H9 (cell line): ENCODE data around the gene SPINT2. TPM values are rescaled to one million over a fixed set of nuclear protein-coding genes. Genes with fewer than 3 reads are reported as not detected.
A peak's percentile ranks its signal among the peaks of the same experiment; 100 is the strongest.

Experiments
- DNase-seq: peaks from one replicate; pipeline ENCODE4 v3.0.0-alpha.2; 2017
- H2AFZ ChIP-seq: one replicate; pipeline ENCODE4 v1.6.1; 2013; ENCODE audit warnings: mild to moderate bottlenecking, low read length, control low read depth, moderate library complexity
- H2AK5ac ChIP-seq: 2 replicates; pipeline ENCODE4 v1.6.1; 2013; ENCODE audit warnings: low read length, control low read depth, mixed read lengths; ENCODE audit not compliant: insufficient read length
- H2BK120ac ChIP-seq: one replicate; pipeline ENCODE4 v1.6.1; 2013; ENCODE audit warnings: low read depth, mild to moderate bottlenecking, low read length, control low read depth, inconsistent platforms; ENCODE audit not compliant: poor library complexity, severe bottlenecking
- H2BK12ac ChIP-seq: 2 replicates; pipeline ENCODE4 v1.6.1; 2013; ENCODE audit warnings: low read length, control low read depth, mixed read lengths, low read depth; ENCODE audit not compliant: insufficient read length
- H2BK15ac ChIP-seq: 2 replicates; pipeline ENCODE4 v1.6.1; 2013; ENCODE audit warnings: low read depth, low read length, control low read depth
- H2BK20ac ChIP-seq: one replicate; pipeline ENCODE4 v1.6.1; 2013; ENCODE audit warnings: low read depth, mild to moderate bottlenecking, low read length, control low read depth, inconsistent platforms; ENCODE audit not compliant: poor library complexity, severe bottlenecking
- H2BK5ac ChIP-seq: 2 replicates; pipeline ENCODE4 v1.6.1; 2013; ENCODE audit warnings: low read length, control low read depth, mixed read lengths; ENCODE audit not compliant: insufficient read length
- H3K14ac ChIP-seq: 2 replicates; pipeline ENCODE4 v1.6.1; 2013; ENCODE audit warnings: low read length, control low read depth; ENCODE audit not compliant: insufficient read depth
- H3K18ac ChIP-seq: 2 replicates; pipeline ENCODE4 v1.6.1; 2013; ENCODE audit warnings: low read depth, mild to moderate bottlenecking, mixed read lengths, low read length, control low read depth; ENCODE audit not compliant: insufficient read length
- H3K23ac ChIP-seq: 2 replicates; pipeline ENCODE4 v1.6.1; 2013; ENCODE audit warnings: low read length, control low read depth, mixed read lengths, low read depth; ENCODE audit not compliant: insufficient read length
- H3K23me2 ChIP-seq: 2 replicates; pipeline ENCODE4 v1.6.1; 2013; ENCODE audit warnings: low read depth, mild to moderate bottlenecking, mixed read lengths, low read length, control low read depth; ENCODE audit not compliant: insufficient read length, poor library complexity, severe bottlenecking
- H3K27ac ChIP-seq: 2 replicates; pipeline ENCODE4 v1.5.1; 2013; ENCODE audit warnings: low read length, control low read depth, mixed read lengths, low read depth; ENCODE audit not compliant: insufficient read length
- H3K27me3 ChIP-seq: 2 replicates; pipeline ENCODE4 v1.6.1; 2013; ENCODE audit warnings: low read length, control low read depth, inconsistent platforms; ENCODE audit not compliant: insufficient read depth
- H3K4ac ChIP-seq: 2 replicates; pipeline ENCODE4 v1.6.1; 2013; ENCODE audit warnings: low read depth, mild to moderate bottlenecking, control low read depth, inconsistent platforms, low read length, moderate library complexity
- H3K4me1 ChIP-seq: 2 replicates; pipeline ENCODE4 v1.6.1; 2013; ENCODE audit warnings: low read length, control low read depth, inconsistent platforms; ENCODE audit not compliant: insufficient read depth
- H3K4me2 ChIP-seq: 2 replicates; pipeline ENCODE4 v1.6.1; 2013; ENCODE audit warnings: low read length, control low read depth, mixed read lengths; ENCODE audit not compliant: insufficient read length, insufficient read depth
- H3K56ac ChIP-seq: 2 replicates; pipeline ENCODE4 v1.6.1; 2013; ENCODE audit warnings: low read depth, mild to moderate bottlenecking, mixed read lengths, low read length, control low read depth; ENCODE audit not compliant: insufficient read length
- H3K79me1 ChIP-seq: 2 replicates; pipeline ENCODE4 v1.6.1; 2013; ENCODE audit warnings: low read depth, mild to moderate bottlenecking, moderate library complexity, low read length, control low read depth, inconsistent platforms; ENCODE audit not compliant: insufficient read depth, poor library complexity, severe bottlenecking
- H3K79me2 ChIP-seq: 2 replicates; pipeline ENCODE4 v1.6.1; 2013; ENCODE audit warnings: low read length, control low read depth, inconsistent platforms; ENCODE audit not compliant: insufficient read depth
- H3K9ac ChIP-seq: 2 replicates; pipeline ENCODE4 v1.6.1; 2013; ENCODE audit warnings: low read length, control low read depth, mixed read lengths; ENCODE audit not compliant: insufficient read length; ENCODE audit errors: extremely low read depth
- H3K9me3 ChIP-seq: one replicate; pipeline ENCODE4 v1.6.1; 2013; ENCODE audit warnings: low read depth, low read length, inconsistent platforms; ENCODE audit not compliant: control insufficient read depth
- H3T11ph ChIP-seq: one replicate; pipeline ENCODE4 v1.6.1; 2013; ENCODE audit warnings: mild to moderate bottlenecking, low read length, control low read depth, inconsistent platforms
- H4K20me1 ChIP-seq: one replicate; pipeline ENCODE4 v1.6.1; 2013; ENCODE audit not compliant: control insufficient read depth, insufficient read length, insufficient read depth
- H4K5ac ChIP-seq: 2 replicates; pipeline ENCODE4 v1.6.1; 2013; ENCODE audit warnings: low read depth, mild to moderate bottlenecking, mixed read lengths, low read length, control low read depth; ENCODE audit not compliant: insufficient read length
- H4K8ac ChIP-seq: replicated peaks from 2 replicates; pipeline ENCODE4 v1.6.1; 2013; ENCODE audit warnings: low read length, control low read depth, mixed read lengths, low read depth; ENCODE audit not compliant: insufficient read length
- H4K91ac ChIP-seq: 2 replicates; pipeline ENCODE4 v1.6.1; 2013; ENCODE audit warnings: low read depth, mild to moderate bottlenecking, moderate library complexity, mixed read lengths, low read length, control low read depth; ENCODE audit not compliant: insufficient read length
- H3K27ac Mint-ChIP-seq, 3 experiments: 2 replicates in 2 of 3; 3 replicates in 1 of 3; pipeline ENCODE4 v1.8.0; 2020 to 2021; ENCODE audit warnings: mixed read lengths in 3 of 3, mild to moderate bottlenecking in 1 of 3, moderate library complexity in 1 of 3
- H3K27me3 Mint-ChIP-seq: 2 replicates; pipeline ENCODE4 v1.8.0; 2021; ENCODE audit warnings: low read depth, mild to moderate bottlenecking, moderate library complexity, mixed read lengths
- H3K36me3 Mint-ChIP-seq, 3 experiments: 2 replicates in 2 of 3; 3 replicates in 1 of 3; pipeline ENCODE4 v1.8.0; 2020 to 2021; ENCODE audit warnings: low read depth in 3 of 3, mixed read lengths in 3 of 3; ENCODE audit not compliant: insufficient read depth in 1 of 3
- H3K4me1 Mint-ChIP-seq, 2 experiments: 2 replicates each; pipeline ENCODE4 v1.8.0; 2020; ENCODE audit warnings: mixed read lengths in 2 of 2
- H3K4me3 Mint-ChIP-seq, 2 experiments: 2 replicates in 1 of 2; 3 replicates in 1 of 2; pipeline ENCODE4 v1.8.0; 2020 to 2021; ENCODE audit warnings: mild to moderate bottlenecking in 2 of 2, mixed read lengths in 2 of 2, moderate library complexity in 1 of 2
- H3K9me3 Mint-ChIP-seq, 2 experiments: 2 replicates in 1 of 2; 3 replicates in 1 of 2; pipeline ENCODE4 v1.8.0; 2020; ENCODE audit warnings: mild to moderate bottlenecking in 2 of 2, mixed read lengths in 2 of 2, moderate library complexity in 1 of 2
- CTCF ChIP-seq: fragments of 200-600 bp; sonication (generic); conservative IDR thresholded peaks from 3 replicates; pipeline ENCODE4 v1.8.0; 2021; ENCODE audit warnings: antibody characterized with exemption, mild to moderate bottlenecking
- total RNA-seq: library from RNA; stranded (reverse); gene quantifications from 2 replicates; pipeline ENCODE4 v1.2.1, GENCODE V29; 2021

Gene SPINT2
- total RNA-seq, 1 experiment from 2014 or later: 283 TPM

- Histone ChIP-seq H3K23ac (no peak overlapping the region), H3K4me2 (peak overlapping the region; percentile 71), H2BK120ac (no peak overlapping the region), H3K79me1 (no peaks in the 10 kb centered on the region), H3K9ac (no peak overlapping the region), H3K79me2 (no peaks in the 10 kb centered on the region), H2BK20ac (no peak overlapping the region), H2BK12ac (no peak overlapping the region), H3K4ac (no peak overlapping the region), H2AFZ (no peak overlapping the region), H3T11ph (no peak overlapping the region), H3K23me2 (peaks cover 1% of the 10 kb centered on the region), H3K18ac (no peak overlapping the region), H3K9me3 (no peaks in the 10 kb centered on the region), H3K4me1 (peaks cover 3% of the 10 kb centered on the region; the same call in 1 of the 2 replicates), H3K27me3 (no peaks in the 10 kb centered on the region), H2BK15ac (no peak overlapping the region), H3K14ac (no peak overlapping the region), H4K8ac (no peak overlapping the region), H4K5ac (no peak overlapping the region), H2BK5ac (no peak overlapping the region), H4K91ac (no peak overlapping the region), H3K56ac (no peak overlapping the region), H3K27ac (no peak overlapping the region), H2AK5ac (no peak overlapping the region), H4K20me1 (no peaks in the 10 kb centered on the region)
- Mint-ChIP-seq H3K36me3 (no peaks in the 10 kb centered on the region; a peak in 2 of 7 replicates), H3K27ac (peak overlapping the region in 2 of 3 experiments; percentile 16 to 50; a peak in 6 of 7 replicates), H3K9me3 (no peaks in the 10 kb centered on the region; a peak in 1 of 5 replicates), H3K4me3 (peak overlapping the region in 1 of 2 experiments; percentile 68; a peak in 3 of 5 replicates), H3K4me1 (peaks cover 35 to 51% of the 10 kb centered on the region in 2 experiments), H3K27me3 (peaks cover 13% of the 10 kb centered on the region)
- DNase-seq: no peak
- no peak for TF ChIP-seq CTCF
These were observed 13.9 kb upstream of the SPINT2 start for GRCh38 chr19:38250428-38250820.
